ENCODE results near the gene PA2G4. TPM values are rescaled to one million over a fixed set of nuclear protein-coding genes. Genes with fewer than 3 reads are reported as not detected.

Gene PA2G4
- total and polyA plus RNA-seq, 2 donors (not counting 3 experiments of a cell fraction or from before 2014, with no cell fraction given), result 121 to 188 TPM

GRCh38 chr12:56087220-56087619 lies 17.1 kb upstream of the PA2G4 start:
- no peak overlapping the region for H3K4me2 ChIP-seq (ENCODE audit: insufficient read depth, low read length)
- no peaks in the 10 kb centered on the region for H3K79me2 ChIP-seq (ENCODE audit: control insufficient read depth, insufficient read depth, low read length)
- DNase-seq (ENCODE audit: low read depth, low spot score) (no peak), FAIRE-seq (no peak)
- H3K4me1 ChIP-seq (ENCODE audit: control insufficient read depth, extremely low read depth, insufficient read depth, low read length), result peaks cover 13% of the 10 kb centered on the region
- peaks cover 3% of the 10 kb centered on the region in 2 experiments for H3K27me3 ChIP-seq (ENCODE audit: control insufficient read depth in 2 of 2, insufficient read depth in 2 of 2, low read length in 2 of 2)
- intact Hi-C loops (cut with micrococcal nuclease) (no loop called here), dilution Hi-C loops (cut with MboI; ENCODE audit: extremely low pct_ligation_motif_present, low sequenced_read_pairs) (no loop called here)
- ChIA-PET CTCF (interaction anchor here (2.6 kb wide), 1 partner anchor 8 kb away, joined by 11 read pairs; no protein-coding TSS in a partner anchor), POLR2A (no interaction called here)
- H3K27ac ChIP-seq (ENCODE audit: insufficient read depth, low read depth, low read length), result no peak overlapping the region
- no peaks in the 10 kb centered on the region for H3K9me1 ChIP-seq (replicated peaks; ENCODE audit: control insufficient read depth, extremely low read depth, insufficient read depth, low read length)
- no peak overlapping the region for H3K4me3 ChIP-seq (replicated peaks in 1 of 3; ENCODE audit: insufficient read depth in 1 of 3, low read depth in 1 of 3, low read length in 3 of 3)
- no TSS peak for BruUV-seq (replicated peaks)
- H2AFZ ChIP-seq (ENCODE audit: low read depth, low read length), result no peak overlapping the region
- no peak overlapping the region for H3K9ac ChIP-seq (replicated peaks; ENCODE audit: extremely low read depth, insufficient read depth, low read length)
- no peaks in the 10 kb centered on the region for H4K20me1 ChIP-seq (replicated peaks; ENCODE audit: control insufficient read depth, extremely low read depth, insufficient read depth, low read length)
- no peaks in the 10 kb centered on the region for H3K9me3 ChIP-seq (replicated peaks; ENCODE audit: control insufficient read depth, insufficient read depth, low read length)
- TF ChIP-seq JUN (IDR thresholded peaks at IDR 0.05; ENCODE audit: borderline replicate concordance, insufficient read depth, insufficient read length, low read depth) (no peak), EZH2 (IDR thresholded peaks at IDR 0.05; ENCODE audit: borderline replicate concordance, low read depth, low read length, severe bottlenecking) (no peak), MAX (IDR thresholded peaks at IDR 0.05; ENCODE audit: insufficient read depth, insufficient read length) (no peak), GATA2 (IDR thresholded peaks at IDR 0.05; ENCODE audit: insufficient read depth, insufficient read length, low read depth, low read length) (no peak), POLR2A (IDR thresholded peaks at IDR 0.05; ENCODE audit: low read depth, low read length) (no peak)
- H3K36me3 ChIP-seq (ENCODE audit: control insufficient read depth in 2 of 2, extremely low read depth in 1 of 2, insufficient read depth in 2 of 2, low read length in 2 of 2), result no peaks in the 10 kb centered on the region

- Histone ChIP-seq H3K9me1 (replicated peaks; ENCODE audit: control insufficient read depth, extremely low read depth, insufficient read depth, low read length) (no peaks in the 10 kb centered on the region), H3K27me3 (ENCODE audit: control insufficient read depth in 2 of 2, insufficient read depth in 2 of 2, low read length in 2 of 2) (peaks cover 15 to 19% of the 10 kb centered on the region in 2 experiments), H3K36me3 (ENCODE audit: control insufficient read depth in 2 of 2, extremely low read depth in 1 of 2, insufficient read depth in 2 of 2, low read length in 2 of 2) (no peaks in the 10 kb centered on the region), H4K20me1 (replicated peaks; ENCODE audit: control insufficient read depth, extremely low read depth, insufficient read depth, low read length) (no peaks in the 10 kb centered on the region), H3K4me1 (ENCODE audit: control insufficient read depth, extremely low read depth, insufficient read depth, low read length) (peaks cover 22% of the 10 kb centered on the region), H3K4me3 (replicated peaks in 1 of 3; ENCODE audit: insufficient read depth in 1 of 3, low read depth in 1 of 3, low read length in 3 of 3) (no peak overlapping the region), H3K9me3 (replicated peaks; ENCODE audit: control insufficient read depth, insufficient read depth, low read length) (no peaks in the 10 kb centered on the region), H3K4me2 (ENCODE audit: insufficient read depth, low read length) (no peak overlapping the region), H3K79me2 (ENCODE audit: control insufficient read depth, insufficient read depth, low read length) (no peaks in the 10 kb centered on the region), H3K9ac (replicated peaks; ENCODE audit: extremely low read depth, insufficient read depth, low read length) (no peak overlapping the region), H3K27ac (ENCODE audit: insufficient read depth, low read depth, low read length) (no peak overlapping the region), H2AFZ (ENCODE audit: low read depth, low read length) (no peak overlapping the region)
- dilution Hi-C loops (cut with MboI; ENCODE audit: extremely low pct_ligation_motif_present, low sequenced_read_pairs), result no loop called here
- FAIRE-seq (no peak), DNase-seq (ENCODE audit: low read depth, low spot score) (no peak)
- TF ChIP-seq EZH2 (IDR thresholded peaks at IDR 0.05; ENCODE audit: borderline replicate concordance, low read depth, low read length, severe bottlenecking) (no peak), POLR2A (IDR thresholded peaks at IDR 0.05; ENCODE audit: low read depth, low read length) (no peak), CTCF (IDR thresholded peaks at IDR 0.05; ENCODE audit: extremely low read depth in 1 of 2, insufficient read depth in 1 of 2, low read depth in 1 of 2, low read length in 2 of 2) (no peak), FOS (IDR thresholded peaks at IDR 0.05; ENCODE audit: borderline replicate concordance, insufficient read depth, low read length) (no peak), MYC (IDR thresholded peaks at IDR 0.05; ENCODE audit: low read depth, low read length) (no peak), GATA2 (IDR thresholded peaks at IDR 0.05; ENCODE audit: insufficient read depth, insufficient read length, low read depth, low read length) (no peak), POLR2AphosphoS5 (IDR thresholded peaks at IDR 0.05; ENCODE audit: insufficient read depth, low read depth, low read length) (no peak)
- ChIA-PET POLR2A (no interaction called here), CTCF (interaction anchor here (3.4 kb wide), 1 partner anchor 13 kb away, joined by 23 read pairs; no protein-coding TSS in a partner anchor)
- no TSS peak for BruUV-seq (replicated peaks)
- intact Hi-C loops (cut with micrococcal nuclease), result no loop called here
These were observed 6.6 kb upstream of the PA2G4 start for GRCh38 chr12:56097738-56098137.
